Measurements from ENCODE around the gene TAF1A. TPM values are rescaled to one million over a fixed set of nuclear protein-coding genes. Genes with fewer than 3 reads are reported as not detected.

Gene TAF1A
- 1 to 10 TPM; 4.7 to 6.6 (median 6.0) TPM for total RNA-seq
- long read RNA-seq, donor 1, partial matches to known transcripts, result 0 of 2 reads
- long read RNA-seq, donor 1, other reads (novel, unspliced or antisense), result 0 of 2 reads
- long read RNA-seq, donor 2, partial matches to known transcripts, result 1 of 2 reads
- long read RNA-seq, donor 2, other reads (novel, unspliced or antisense), result 1 of 2 reads

- intact Hi-C loops (cut with DNase I, micrococcal nuclease), result no loop called here
- Histone ChIP-seq H3K9me3 (no peaks in the 10 kb centered on the region), H3K36me3 (ENCODE audit: low read depth) (no peaks in the 10 kb centered on the region), H3K4me3 (peak within 1 kb of the TSS; percentile 58), H3K4me1 (ENCODE audit: low read depth) (peaks cover 13% of the 10 kb centered on the region)
- no peak for TF ChIP-seq CTCF (IDR thresholded peaks at IDR 0.05)
- DNase-seq (peak; percentile 90 to 93 (median 93)), ATAC-seq (peak; percentile 100)
These were observed at the start of gene TAF1A for GRCh38 chr1:222589462-222590302. TAF1A (minus strand) TSS chr1:222589933.

DNA sequence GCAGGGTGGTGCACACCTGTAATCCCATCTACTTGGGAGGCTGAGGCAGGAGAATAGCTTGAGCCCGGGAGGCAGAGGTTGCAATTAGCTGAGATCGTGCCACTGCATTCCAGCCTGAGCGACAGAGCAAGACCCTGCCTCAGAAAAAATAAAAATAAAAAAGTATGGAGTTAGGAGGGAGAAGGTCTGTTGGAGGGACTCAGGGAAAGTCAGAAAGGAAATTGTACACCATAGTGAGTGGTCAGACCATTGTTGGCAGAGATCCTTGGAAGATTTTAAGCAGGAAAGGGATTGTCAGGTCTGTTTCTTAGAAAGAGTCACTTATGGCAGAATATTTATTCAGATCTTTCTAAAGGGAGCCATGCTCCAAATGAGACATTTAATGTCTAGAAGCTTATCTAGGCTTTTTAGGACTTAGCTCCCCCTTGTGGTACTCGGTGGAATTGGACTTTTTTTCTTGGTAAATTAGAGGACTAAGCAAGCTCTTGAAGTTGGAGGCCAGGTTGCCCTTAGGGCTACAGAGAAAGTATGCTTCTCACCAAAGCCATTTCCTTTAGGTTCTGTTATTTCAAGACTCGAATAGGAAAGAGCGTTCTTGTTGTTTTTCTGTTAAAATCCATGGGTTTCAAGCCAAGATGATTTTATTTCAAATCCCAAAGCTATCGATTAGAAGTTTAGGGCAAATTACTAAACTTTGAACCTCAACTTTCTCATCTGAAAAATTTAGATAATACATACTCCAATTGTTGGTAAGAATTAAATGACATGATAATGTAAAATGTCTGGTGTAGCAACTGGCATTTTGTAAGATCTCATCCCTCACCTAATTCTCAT lies 44.7 kb upstream of the TAF1A start:
- TF ChIP-seq CTCF (IDR thresholded peaks at IDR 0.05), result peak; percentile 73
- no peaks in the 10 kb centered on the region for H3K9me3 ChIP-seq
- H3K36me3 ChIP-seq (ENCODE audit: low read depth), result peaks cover 5% of the 10 kb centered on the region
- DNase-seq (peak in 1 of 3 donors; percentile 97), ATAC-seq (peak; percentile 88)
- H3K4me1 ChIP-seq (ENCODE audit: low read depth), result no peaks in the 10 kb centered on the region
- H3K4me3 ChIP-seq, result no peak overlapping the region
- intact Hi-C loops (cut with DNase I, micrococcal nuclease), result loop anchor here in 1 of 2 donors (2.0 kb wide), 1 partner anchor 170 kb away; no protein-coding TSS in a partner anchor

- ATAC-seq (no peak), DNase-seq (no peak)
These were observed 43.0 kb upstream of the TAF1A start for GRCh38 chr1:222632749-222633148.

DNA sequence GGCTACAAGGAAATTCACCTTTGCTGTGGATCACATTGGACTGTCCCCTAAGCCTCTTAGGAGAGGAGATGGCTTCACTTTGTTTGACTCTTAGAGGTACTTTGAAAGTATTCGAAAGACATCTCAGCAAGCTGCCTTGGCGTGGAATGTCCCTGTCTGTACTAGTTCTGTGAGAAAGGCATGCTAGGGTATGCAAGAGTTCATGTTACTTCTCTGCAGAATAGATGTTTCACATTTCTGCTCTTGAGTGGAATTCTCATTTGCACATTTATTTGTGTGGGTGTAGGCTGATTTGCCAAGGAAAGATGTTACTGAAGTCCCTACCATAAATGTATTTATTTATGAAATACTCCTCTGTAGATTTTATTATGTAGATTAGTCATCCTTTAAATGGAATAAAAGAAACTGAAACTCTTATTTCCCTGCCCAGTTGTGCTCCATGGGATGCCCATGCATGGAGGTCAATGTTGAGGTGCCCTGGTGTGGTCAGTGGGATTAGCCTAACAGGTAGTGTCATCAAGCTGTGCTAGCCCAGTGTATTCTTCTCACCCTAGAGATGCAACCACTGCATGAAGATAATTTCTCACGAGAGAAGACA lies 42.0 kb upstream of the TAF1A start:
- intact Hi-C loops (cut with DNase I, micrococcal nuclease), result no loop called here
- no peak for ATAC-seq
- Histone ChIP-seq H3K36me3 (ENCODE audit: low read depth) (peaks cover 5% of the 10 kb centered on the region), H3K4me3 (no peak overlapping the region), H3K4me1 (ENCODE audit: low read depth) (no peaks in the 10 kb centered on the region), H3K9me3 (no peaks in the 10 kb centered on the region)
- no peak for DNase-seq
- no peak for TF ChIP-seq CTCF (IDR thresholded peaks at IDR 0.05)

More at GRCh38 chr1:222632749-222633148, 43.0 kb upstream of the TAF1A start:
- intact Hi-C loops (cut with DNase I, micrococcal nuclease), result no loop called here
- Histone ChIP-seq H3K4me1 (ENCODE audit: low read depth) (no peaks in the 10 kb centered on the region), H3K4me3 (no peak overlapping the region), H3K36me3 (ENCODE audit: low read depth) (peaks cover 5% of the 10 kb centered on the region), H3K9me3 (no peaks in the 10 kb centered on the region)
- TF ChIP-seq CTCF (IDR thresholded peaks at IDR 0.05), result no peak

DNA sequence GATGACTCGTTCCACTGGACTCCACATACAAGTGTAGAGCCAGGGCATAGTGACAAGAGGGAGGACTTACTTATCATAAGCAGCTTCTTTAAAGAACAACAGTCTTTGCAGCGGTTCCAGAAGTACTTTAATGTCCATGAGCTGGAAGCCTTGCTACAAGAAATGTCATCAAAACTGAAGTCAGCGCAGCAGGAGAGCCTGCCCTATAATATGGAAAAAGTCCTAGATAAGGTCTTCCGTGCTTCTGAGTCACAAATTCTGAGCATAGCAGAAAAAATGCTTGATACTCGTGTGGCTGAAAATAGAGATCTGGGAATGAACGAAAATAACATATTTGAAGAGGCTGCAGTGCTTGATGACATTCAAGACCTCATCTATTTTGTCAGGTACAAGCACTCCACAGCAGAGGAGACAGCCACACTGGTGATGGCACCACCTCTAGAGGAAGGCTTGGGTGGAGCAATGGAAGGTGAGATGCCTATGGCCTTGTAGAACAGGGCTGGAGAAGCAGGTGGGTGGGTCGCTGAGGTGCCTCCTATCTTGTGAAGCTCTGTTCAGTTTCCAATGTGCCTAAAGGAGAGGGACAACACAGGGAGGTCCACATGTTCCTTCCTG lies 40.3 kb upstream of the TAF1A start:
- no peak for ATAC-seq
- no peak for DNase-seq
- Histone ChIP-seq H3K9me3 (no peaks in the 10 kb centered on the region), H3K36me3 (ENCODE audit: low read depth) (peaks cover 5% of the 10 kb centered on the region), H3K4me1 (ENCODE audit: low read depth) (no peaks in the 10 kb centered on the region), H3K4me3 (no peak overlapping the region)
- TF ChIP-seq CTCF (IDR thresholded peaks at IDR 0.05), result no peak
- intact Hi-C loops (cut with DNase I, micrococcal nuclease), result no loop called here

All from mucosa of descending colon (tissue), 3 donors.